ENCODE data around the gene STX19.
"Not testable (repeated sequence)": the region's sequence is repeated elsewhere in the genome, so short reads cannot be mapped to it uniquely, and the experiment has no call there.

Gene STX19

DNA sequence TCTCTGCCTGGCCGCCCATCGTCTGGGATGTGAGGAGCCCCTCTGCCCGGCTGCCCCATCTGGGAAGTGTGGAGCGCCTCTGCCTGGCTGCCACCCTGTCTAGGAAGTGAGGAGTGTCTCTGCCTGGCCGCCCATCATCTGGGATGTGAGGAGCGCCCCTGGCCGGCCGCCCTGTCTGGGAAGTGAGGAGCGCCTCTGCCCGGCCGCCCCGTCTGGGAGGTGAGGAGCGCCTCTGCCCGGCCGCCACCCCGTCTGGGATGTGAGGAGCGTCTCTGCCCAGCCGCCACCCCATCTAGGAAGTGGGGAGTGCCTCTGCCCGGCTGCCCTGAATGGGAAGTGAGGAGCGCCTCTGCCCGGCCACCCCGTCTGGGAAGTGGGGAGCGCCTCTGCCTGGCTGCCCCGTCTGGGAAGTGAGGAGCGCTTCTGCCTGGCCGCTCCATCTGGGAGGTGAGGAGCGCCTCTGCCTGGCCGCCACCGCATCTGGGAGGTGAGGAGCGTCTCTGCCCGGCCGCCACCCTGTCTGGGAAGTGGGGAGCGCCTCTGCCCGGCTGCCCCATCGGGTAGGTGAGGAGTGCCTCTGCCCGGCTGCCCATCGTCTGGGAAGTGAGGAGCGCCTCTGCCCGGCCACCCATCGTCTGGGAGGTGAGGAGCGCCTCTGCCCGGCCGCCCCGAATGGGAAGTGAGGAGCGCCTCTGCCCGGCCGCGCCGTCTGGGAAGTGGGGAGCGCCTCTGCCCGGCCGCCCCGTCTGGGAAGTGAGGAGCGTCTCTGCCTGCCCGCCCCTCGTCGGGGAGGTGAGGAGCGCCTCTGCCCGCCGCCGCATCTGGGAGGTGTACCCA lies 15.9 kb upstream of the STX19 start:
- intact Hi-C loops (cut with DNase I); DNase-seq: not testable (repeated sequence)

- DNase-seq = no peak
- intact Hi-C loops (cut with DNase I) = no loop called here
Measured at GRCh38 chr3:94043285-94043684, 14.9 kb upstream of the STX19 start.

- intact Hi-C loops (cut with DNase I) = no loop called here
- DNase-seq = peak in 2 of 42 donors; percentile 4 to 10
Measured at GRCh38 chr3:94036909-94037507, 8.6 kb upstream of the STX19 start.

DNA sequence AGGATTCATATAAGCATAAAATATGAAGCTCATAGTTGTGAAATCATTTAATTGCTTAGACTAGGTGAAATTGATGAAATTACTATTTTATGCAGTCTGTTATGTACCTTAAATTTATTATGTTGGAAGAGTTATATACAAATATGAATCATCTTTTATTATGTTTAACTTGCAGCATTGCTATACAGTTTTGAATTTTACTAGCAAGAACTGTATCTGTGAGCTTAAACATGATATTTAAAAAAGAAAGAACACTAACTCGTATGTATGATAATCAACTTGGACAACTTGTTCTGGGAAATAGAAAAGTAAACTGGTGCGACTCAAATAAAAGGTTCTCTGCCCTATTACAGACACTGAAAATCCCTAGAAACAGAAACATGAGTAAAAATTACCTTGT lies 1.8 kb downstream of the STX19 start:
- intact Hi-C loops (cut with DNase I) = no loop called here
- DNase-seq = no peak

GRCh38 chr3:94024385-94024784 lies 4.0 kb downstream of the STX19 start:
- intact Hi-C loops (cut with DNase I) = no loop called here
- no peak for DNase-seq

DNA sequence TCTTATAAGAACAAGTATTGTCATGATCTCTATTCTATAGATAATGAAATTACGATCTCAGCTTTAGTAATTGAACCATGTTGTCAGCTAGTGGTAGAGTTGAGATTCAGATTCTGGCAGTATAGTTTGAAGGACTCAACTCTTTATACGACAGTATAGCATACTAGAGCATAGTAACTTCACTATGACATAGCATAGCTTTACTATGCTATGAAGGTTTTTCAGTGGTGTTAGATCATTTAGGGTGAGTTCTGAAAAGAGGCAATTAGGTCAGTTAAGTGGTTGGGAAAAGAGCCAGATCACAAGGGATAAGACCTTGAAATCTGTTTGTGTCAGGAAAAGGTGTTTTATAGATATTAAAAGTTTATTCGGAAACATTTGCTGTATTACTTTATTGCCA lies 8.1 kb downstream of the STX19 start:
- intact Hi-C loops (cut with DNase I) = no loop called here
- DNase-seq = no peak

- intact Hi-C loops (cut with DNase I) = no loop called here
Measured at GRCh38 chr3:94019659-94020058, 8.7 kb downstream of the STX19 start.

DNA sequence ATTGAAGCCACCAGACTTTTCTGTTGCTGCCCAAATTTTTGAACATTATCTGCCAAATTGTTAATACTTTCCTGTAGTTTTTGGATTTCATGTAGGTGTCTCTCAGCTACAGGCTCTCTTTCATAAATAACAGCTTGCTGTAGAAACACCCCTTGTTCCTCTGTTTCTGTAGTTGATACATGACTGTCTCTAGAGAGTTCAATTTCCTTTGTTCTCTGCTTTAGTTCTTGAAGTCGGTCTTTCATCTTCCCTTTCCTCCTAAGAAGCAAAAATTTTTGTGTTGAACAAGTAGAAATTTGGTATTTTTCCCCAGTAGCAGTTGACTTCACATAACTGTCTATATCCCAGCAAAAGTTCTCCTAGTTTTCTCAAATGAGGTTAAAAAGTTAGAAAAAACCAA lies 13.4 kb downstream of the STX19 start:
- no peak for DNase-seq
- intact Hi-C loops (cut with DNase I) = no loop called here

More at GRCh38 chr3:94019659-94020058, 8.7 kb downstream of the STX19 start:
- DNase-seq = no peak

DNA sequence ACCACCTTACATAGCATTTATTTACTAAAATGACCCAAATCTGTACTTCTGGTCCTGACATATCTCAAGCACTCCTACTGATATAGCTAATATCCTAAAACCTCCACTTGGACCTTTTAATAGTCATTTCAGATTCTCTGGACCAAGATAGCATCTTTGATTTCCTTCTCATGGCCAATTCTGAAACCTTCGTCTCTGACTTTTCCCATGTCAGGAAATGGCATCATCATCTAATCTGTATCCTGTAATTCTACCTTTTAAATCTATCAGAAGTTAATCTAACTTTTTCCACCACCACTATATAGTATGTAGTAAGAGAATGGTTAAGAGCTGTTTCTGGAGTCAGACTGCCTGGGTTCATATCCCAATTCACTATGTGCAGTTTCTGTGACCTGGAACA lies 16.2 kb downstream of the STX19 start:
- DNase-seq = no peak
- intact Hi-C loops (cut with DNase I) = no loop called here

DNA sequence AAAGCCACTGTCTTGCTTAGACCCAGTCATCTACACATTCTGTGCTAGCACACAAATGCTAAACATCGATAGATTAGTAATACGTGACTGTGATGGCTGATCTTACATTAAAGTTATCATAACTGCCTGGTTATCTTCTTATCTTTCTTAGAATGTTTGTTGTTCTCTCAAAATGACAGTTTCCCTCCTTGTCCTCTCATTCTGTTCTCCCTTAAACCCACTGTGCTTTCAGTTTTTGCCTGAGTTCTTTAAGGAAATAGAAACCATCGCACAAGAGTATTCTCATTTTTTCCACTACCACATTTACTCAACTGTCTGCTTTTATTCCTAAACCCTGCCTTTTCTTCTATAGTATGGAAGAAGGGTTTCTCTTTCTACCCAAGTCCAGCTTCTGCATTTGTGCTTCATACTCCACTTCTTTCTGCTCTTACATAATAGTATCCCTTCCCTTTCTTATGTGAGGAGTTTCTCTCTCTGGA lies 17.1 kb downstream of the STX19 start:
- intact Hi-C loops (cut with DNase I) = no loop called here
- DNase-seq = no peak

DNA sequence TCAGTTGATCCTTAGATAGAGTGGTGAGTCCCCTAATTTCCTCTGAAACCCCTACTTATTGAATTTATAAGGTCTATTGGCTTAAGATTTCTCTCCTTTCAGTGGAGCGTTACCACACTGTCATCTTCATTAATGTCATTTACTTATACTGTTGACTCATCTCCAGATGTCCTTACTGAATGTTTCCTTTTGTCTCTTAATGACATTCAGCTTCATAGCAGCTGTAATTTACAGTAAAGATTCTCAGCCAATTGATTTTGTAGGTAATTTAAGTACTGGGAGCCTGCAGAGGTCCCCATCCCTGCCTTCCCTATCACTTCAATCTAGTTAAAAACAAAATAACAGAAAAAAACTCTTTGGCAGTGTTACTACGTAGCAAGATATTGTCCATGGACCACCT lies 18.8 kb downstream of the STX19 start:
- no peak for DNase-seq
- intact Hi-C loops (cut with DNase I) = loop anchor here (10.0 kb wide), 1 partner anchor 55 kb away; the partner anchor contains the start of genes DHFR2 and NSUN3

- no peak for DNase-seq
- intact Hi-C loops (cut with DNase I) = loop anchor here (10.0 kb wide), 1 partner anchor 57 kb away; the partner anchor contains the start of genes DHFR2 and NSUN3
Measured at GRCh38 chr3:94008253-94008652, 20.1 kb downstream of the STX19 start.

DNA sequence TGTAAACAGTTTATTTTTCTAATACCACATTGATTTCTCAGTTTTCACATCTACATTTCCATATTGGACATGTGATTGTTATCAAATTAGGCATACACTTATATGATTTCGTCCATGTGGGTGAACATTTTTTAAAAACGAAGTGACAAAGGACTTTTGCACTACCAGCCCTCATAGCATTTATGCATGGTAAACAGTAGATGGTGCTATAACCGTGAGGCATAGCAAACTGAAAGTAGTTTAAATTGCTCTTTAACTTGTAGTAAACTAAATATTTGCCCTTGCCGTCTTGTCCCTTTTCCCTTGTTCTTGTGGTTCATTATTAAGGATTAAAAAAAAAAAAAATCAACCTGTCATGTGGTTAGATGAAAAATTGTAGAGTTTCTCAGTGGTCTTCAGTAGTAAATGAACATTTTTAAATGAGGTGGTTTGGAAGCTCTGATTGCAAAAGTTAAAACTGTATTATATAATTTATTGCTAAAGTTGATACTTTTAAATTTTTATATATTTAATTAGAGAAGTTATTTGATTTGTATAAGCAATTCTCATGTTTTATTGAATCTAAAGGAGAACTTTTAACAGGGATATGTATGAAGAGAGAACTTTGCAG lies 24.0 kb downstream of the STX19 start:
- intact Hi-C loops (cut with DNase I) = loop anchor here (10.0 kb wide), 1 partner anchor 60 kb away; the partner anchor contains the start of genes DHFR2 and NSUN3
- peak in 3 of 42 donors; percentile 12 to 45 (median 16) for DNase-seq

- intact Hi-C loops (cut with DNase I) = loop anchor here (10.0 kb wide), 1 partner anchor 63 kb away; the partner anchor contains the start of genes DHFR2 and NSUN3
- no peak for DNase-seq
Measured at GRCh38 chr3:94001827-94002495, 26.4 kb downstream of the STX19 start.

- no peak for DNase-seq
- intact Hi-C loops (cut with DNase I) = loop anchor here (10.0 kb wide), 1 partner anchor 64 kb away; the partner anchor contains the start of genes DHFR2 and NSUN3
Measured at GRCh38 chr3:94001191-94001590, 27.2 kb downstream of the STX19 start.

- intact Hi-C loops (cut with DNase I) = no loop called here
- DNase-seq = no peak
Measured at GRCh38 chr3:93994056-93994455, 34.3 kb downstream of the STX19 start.

GRCh38 chr3:93992207-93992606 lies 36.2 kb downstream of the STX19 start:
- intact Hi-C loops (cut with DNase I) = no loop called here
- DNase-seq = no peak

DNA sequence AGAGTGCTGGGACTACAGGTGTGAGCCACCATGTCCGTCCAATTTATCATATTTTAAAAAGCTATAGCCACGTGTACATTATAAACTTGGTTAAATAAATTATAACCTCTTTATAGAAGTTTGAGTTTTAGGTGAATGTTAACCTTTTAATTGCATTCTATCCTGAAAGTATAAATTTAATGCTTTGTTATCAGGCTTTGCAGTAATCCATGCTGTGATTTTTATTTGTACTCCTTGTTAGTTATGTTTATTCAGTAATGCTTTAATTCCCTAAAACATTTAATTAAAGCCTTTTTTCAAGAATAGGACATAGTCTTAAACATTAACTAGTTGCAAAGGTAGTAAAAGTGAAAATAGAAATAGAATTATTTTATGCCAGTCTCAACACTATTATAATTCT lies 36.8 kb downstream of the STX19 start:
- DNase-seq = no peak
- intact Hi-C loops (cut with DNase I) = no loop called here

GRCh38 chr3:93989241-93989640 lies 39.2 kb downstream of the STX19 start:
- intact Hi-C loops (cut with DNase I) = no loop called here

More at GRCh38 chr3:93989241-93989640, 39.2 kb downstream of the STX19 start:
- DNase-seq = no peak
